Right kidney (tissue), 1 donor: ENCODE results near the gene ERF.

ENCODE experiments used
- DNase-seq: peaks from one replicate; pipeline ENCODE4 v3.0.0-alpha.2; 2016

ERF gene

GRCh38 chr19:42214810-42215485 is 40.0 kb downstream of the ERF start:
- no peak for DNase-seq

GRCh38 chr19:42212886-42213285 is 42.0 kb downstream of the ERF start:
- no peak for DNase-seq

- no peak for DNase-seq
Observed at GRCh38 chr19:42208612-42209011, 46.3 kb downstream of the ERF start.

- DNase-seq: no peak
Observed at GRCh38 chr19:42207767-42208271, 47.1 kb downstream of the ERF start.

GRCh38 chr19:42206871-42207755 is 47.8 kb downstream of the ERF start:
- DNase-seq: no peak

- no peak for DNase-seq
Observed at GRCh38 chr19:42204664-42205063, 50.3 kb downstream of the ERF start.

- no peak for DNase-seq
Observed at GRCh38 chr19:42203700-42204099, 51.2 kb downstream of the ERF start.

GRCh38 chr19:42202290-42202880 is 52.5 kb downstream of the ERF start:
- DNase-seq: no peak

DNA sequence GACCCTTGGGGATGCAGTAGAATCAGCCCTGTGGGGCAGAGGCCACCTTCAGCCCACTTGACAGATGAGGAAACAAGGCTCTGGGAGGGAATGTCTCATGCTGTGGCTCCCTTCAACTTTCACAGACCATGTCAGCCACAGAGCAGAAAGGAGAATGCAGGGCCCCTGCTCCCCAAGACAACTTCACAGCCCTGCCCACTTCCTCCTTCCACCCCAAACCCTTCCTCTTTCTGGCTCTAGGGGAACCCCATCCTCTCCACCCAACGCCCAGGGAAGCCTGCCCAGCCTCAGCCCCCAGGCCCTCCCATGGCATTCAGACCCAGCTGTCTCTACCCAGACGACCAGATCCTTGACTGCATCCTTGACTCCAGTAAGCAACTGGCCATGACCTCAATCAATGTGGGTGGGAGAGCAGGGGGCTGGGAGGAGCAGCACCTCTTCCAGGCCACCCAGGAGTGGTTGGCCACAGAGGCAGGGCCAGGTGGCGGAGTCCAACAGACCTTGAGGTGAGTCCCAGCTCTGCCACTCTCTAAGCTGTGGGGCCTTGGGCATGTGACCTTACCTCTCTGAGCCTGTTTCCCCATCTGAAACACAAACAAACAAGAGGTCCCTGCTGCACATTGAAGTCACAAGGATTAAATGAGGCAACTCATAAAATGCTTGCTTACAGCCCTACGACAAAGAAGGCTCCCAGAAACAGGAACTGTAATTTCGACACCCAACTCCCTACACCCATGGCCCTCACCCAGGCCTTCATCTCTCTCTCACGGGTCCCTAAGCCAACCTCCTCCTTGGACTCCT is 53.2 kb downstream of the ERF start:
- no peak for DNase-seq

DNA sequence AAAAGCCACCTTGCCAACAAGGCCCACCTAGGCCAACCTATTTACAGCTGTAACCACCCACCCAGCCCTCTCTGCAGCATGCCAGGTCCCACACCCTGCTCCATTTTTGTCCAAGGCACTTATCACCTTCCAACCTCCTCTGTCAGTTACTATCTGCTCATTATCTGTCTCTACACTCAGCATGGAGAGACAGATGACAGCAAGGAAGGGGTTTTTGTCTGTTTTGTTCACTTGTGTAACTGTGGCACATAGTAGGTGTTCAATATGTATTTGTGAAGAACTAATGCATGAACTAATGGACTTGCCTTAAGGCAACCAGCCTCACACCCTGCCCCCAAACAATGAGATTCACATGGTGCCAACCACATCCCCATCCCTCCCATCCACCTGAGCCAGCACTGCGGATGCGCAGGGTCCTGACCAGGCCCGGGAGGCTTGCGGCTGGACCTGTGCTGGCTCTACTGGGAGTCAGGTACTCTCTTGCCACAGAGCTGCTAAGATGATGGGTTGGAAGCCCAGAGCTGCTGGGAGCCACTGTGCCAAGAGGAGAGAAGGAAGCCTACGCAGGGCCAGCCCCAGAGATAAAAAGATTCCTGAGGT is 54.7 kb downstream of the ERF start:
- DNase-seq: no peak

- DNase-seq: no peak
Observed at GRCh38 chr19:42199440-42200115, 55.4 kb downstream of the ERF start.

DNA sequence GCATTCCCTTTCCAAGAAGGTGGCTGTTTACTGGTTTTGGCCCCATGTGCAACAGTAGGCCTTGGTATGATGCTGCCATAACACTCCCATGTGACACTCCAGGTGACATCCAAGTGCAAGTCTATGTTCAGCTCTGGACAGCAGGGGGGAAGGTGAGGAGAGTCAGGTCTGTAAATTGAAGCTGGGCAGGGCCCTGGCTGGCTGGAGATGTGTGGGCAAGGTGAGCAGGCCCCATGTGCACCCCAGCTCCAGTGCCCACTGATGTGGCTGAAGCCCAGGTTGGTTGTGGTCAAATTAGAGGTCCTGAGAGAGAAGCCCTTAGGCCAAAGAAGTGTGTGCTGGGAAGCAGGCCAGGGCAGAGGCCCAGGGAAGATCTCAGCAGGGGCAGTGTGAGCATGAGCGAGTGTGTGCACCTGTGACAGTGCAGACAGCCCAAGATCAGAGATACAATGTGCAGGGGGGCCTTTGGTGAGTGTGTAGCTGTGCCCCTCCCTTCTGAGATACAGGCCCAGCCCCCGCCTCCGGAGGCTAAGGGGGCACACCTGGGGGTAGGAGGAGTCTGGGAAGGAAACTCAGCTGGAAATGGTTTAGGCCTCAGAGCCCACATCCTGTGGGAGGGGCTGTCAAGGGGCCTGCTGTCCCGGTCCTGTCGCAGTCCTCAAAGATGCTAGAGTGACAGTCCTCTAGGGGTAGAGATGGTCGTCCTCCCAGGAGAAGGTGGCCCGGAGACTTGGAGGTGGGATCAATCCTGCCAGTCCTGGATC is 56.1 kb downstream of the ERF start:
- DNase-seq: no peak
